H1 (cell line): ENCODE data around the gene GRAMD1B. TPM values are rescaled to one million over a fixed set of nuclear protein-coding genes. Genes with fewer than 3 reads are reported as not detected.

Experiments
- CBX8 ChIP-seq: fragments of 300-800, 300-1000 bp; sonication (generic); IDR thresholded peaks from 2 replicates; pipeline ENCODE4 v1.7.1; 2016; ENCODE audit warnings: low read depth, low read length, borderline replicate concordance
- SUZ12 ChIP-seq: fragments of 200-600 bp; sonication (generic); IDR thresholded peaks from 2 replicates; pipeline ENCODE4 v1.6.1; 2012; ENCODE audit warnings: mild to moderate bottlenecking, inconsistent platforms, low read length, moderate library complexity, mixed read lengths
- polyA plus RNA-seq, 7 experiments: library from polyadenylated mRNA; depleted of rRNA in 3 of 7; stranded (reverse) in 5 of 7; unstranded in 2 of 7; fragments of >200 nt in 5 of 7; fragments of 200-250 nt in 2 of 7; gene quantifications; 1 replicate in 5 of 7; 2 replicates in 1 of 7; 4 replicates in 1 of 7; pipeline versions ENCODE4 v1.2.1 to v1.2.3, GENCODE V29; 2011 to 2013; ENCODE audit warnings: missing spikeins in 2 of 7, mixed read lengths in 2 of 7
- total RNA-seq: library from RNA; stranded (reverse); fragmentation: NEBNext Ultra II Directional; extraction: Animal tissue kit (Norgen Biotek cat#: 25700); gene quantifications from 2 replicates; pipeline ENCODE4 v1.2.1, GENCODE V29; 2021
- TF ChIP-seq, protein P1 (sequence below): fragments of 300-600 bp; sonication (generic); IDR thresholded peaks from 2 replicates; pipeline ENCODE4 v1.7.1; 2012; ENCODE audit warnings: low read length, moderate library complexity, mild to moderate bottlenecking, inconsistent platforms; ENCODE audit not compliant: insufficient replicate concordance

The GRAMD1B gene
- total and polyA plus RNA-seq, 2 of the 8 experiments (the other 6 are each of a cell fraction or from before 2014, with no cell fraction given), result 10.1 to 21.2 TPM

DNA sequence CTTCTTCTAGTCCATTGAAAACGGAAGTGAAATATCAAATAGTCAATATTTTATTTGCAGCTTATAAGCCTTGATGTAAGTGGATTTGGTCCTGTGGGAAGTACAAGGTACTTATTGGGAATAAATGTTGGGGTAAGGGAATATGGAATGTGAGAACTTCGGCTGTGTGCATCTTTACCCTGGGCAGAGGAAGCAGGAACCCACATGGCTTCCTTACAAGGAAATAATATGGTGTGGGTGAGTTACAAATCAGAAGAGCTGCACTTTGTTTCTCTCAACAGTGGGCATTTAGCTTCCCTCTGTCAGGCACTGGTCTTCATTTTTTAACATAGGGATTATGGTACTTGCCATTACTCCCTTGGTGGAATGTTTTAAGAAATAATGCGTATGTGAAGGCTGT, 146.4 kb downstream of the GRAMD1B start (continued):
- TF ChIP-seq, protein P1, sequence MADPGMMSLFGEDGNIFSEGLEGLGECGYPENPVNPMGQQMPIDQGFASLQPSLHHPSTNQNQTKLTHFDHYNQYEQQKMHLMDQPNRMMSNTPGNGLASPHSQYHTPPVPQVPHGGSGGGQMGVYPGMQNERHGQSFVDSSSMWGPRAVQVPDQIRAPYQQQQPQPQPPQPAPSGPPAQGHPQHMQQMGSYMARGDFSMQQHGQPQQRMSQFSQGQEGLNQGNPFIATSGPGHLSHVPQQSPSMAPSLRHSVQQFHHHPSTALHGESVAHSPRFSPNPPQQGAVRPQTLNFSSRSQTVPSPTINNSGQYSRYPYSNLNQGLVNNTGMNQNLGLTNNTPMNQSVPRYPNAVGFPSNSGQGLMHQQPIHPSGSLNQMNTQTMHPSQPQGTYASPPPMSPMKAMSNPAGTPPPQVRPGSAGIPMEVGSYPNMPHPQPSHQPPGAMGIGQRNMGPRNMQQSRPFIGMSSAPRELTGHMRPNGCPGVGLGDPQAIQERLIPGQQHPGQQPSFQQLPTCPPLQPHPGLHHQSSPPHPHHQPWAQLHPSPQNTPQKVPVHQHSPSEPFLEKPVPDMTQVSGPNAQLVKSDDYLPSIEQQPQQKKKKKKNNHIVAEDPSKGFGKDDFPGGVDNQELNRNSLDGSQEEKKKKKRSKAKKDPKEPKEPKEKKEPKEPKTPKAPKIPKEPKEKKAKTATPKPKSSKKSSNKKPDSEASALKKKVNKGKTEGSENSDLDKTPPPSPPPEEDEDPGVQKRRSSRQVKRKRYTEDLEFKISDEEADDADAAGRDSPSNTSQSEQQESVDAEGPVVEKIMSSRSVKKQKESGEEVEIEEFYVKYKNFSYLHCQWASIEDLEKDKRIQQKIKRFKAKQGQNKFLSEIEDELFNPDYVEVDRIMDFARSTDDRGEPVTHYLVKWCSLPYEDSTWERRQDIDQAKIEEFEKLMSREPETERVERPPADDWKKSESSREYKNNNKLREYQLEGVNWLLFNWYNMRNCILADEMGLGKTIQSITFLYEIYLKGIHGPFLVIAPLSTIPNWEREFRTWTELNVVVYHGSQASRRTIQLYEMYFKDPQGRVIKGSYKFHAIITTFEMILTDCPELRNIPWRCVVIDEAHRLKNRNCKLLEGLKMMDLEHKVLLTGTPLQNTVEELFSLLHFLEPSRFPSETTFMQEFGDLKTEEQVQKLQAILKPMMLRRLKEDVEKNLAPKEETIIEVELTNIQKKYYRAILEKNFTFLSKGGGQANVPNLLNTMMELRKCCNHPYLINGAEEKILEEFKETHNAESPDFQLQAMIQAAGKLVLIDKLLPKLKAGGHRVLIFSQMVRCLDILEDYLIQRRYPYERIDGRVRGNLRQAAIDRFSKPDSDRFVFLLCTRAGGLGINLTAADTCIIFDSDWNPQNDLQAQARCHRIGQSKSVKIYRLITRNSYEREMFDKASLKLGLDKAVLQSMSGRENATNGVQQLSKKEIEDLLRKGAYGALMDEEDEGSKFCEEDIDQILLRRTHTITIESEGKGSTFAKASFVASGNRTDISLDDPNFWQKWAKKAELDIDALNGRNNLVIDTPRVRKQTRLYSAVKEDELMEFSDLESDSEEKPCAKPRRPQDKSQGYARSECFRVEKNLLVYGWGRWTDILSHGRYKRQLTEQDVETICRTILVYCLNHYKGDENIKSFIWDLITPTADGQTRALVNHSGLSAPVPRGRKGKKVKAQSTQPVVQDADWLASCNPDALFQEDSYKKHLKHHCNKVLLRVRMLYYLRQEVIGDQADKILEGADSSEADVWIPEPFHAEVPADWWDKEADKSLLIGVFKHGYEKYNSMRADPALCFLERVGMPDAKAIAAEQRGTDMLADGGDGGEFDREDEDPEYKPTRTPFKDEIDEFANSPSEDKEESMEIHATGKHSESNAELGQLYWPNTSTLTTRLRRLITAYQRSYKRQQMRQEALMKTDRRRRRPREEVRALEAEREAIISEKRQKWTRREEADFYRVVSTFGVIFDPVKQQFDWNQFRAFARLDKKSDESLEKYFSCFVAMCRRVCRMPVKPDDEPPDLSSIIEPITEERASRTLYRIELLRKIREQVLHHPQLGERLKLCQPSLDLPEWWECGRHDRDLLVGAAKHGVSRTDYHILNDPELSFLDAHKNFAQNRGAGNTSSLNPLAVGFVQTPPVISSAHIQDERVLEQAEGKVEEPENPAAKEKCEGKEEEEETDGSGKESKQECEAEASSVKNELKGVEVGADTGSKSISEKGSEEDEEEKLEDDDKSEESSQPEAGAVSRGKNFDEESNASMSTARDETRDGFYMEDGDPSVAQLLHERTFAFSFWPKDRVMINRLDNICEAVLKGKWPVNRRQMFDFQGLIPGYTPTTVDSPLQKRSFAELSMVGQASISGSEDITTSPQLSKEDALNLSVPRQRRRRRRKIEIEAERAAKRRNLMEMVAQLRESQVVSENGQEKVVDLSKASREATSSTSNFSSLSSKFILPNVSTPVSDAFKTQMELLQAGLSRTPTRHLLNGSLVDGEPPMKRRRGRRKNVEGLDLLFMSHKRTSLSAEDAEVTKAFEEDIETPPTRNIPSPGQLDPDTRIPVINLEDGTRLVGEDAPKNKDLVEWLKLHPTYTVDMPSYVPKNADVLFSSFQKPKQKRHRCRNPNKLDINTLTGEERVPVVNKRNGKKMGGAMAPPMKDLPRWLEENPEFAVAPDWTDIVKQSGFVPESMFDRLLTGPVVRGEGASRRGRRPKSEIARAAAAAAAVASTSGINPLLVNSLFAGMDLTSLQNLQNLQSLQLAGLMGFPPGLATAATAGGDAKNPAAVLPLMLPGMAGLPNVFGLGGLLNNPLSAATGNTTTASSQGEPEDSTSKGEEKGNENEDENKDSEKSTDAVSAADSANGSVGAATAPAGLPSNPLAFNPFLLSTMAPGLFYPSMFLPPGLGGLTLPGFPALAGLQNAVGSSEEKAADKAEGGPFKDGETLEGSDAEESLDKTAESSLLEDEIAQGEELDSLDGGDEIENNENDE, result no peak
- TF ChIP-seq SUZ12 (no peak), CBX8 (no peak)
